HS-5 (cell line): Measurements from ENCODE around the gene TAGLN2.

Source experiments
- DNase-seq: peaks from one replicate; pipeline ENCODE4 v3.0.0-alpha.2; 2012; ENCODE audit warnings: low read depth

TAGLN2 gene

DNA sequence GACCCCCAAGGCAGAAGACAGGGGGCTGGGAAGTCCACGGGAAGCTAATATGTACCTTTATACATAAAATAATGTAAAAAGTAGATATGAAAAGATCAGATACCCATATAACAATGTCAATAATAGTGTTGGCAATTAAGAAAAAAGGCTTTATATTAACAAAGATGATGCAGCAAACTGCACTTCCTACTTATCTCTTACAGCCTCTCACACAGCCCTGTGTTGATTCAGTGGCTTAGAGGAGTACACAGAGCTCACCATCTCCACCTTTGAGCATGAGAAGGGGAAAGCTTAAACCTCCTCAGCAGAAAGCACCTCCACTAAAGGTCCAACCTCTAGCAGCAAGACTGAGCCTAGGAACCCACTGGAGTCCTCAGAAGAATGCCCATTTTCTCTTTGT lies 55.7 kb downstream of the TAGLN2 start:
- DNase-seq: no peak

DNA sequence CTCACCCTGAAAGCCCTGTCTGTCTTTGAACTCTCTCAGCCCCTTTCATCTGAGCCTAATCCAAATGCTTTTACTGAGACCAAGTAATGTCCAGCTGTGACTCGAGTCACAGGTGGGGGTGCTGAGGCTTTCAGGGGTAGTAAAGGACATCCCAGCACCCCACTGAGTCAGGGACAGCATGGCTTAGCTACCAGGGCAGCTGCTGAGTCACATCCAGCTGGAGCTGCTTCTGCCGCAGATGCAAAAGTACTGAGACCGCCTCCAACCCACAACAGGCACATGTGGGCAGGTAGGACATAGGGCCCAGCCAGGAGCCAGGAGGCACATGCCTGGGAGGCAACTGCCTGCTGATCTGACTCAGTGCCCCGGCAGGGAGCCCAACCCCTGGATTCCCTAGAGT lies 56.1 kb downstream of the TAGLN2 start:
- no peak for DNase-seq

DNA sequence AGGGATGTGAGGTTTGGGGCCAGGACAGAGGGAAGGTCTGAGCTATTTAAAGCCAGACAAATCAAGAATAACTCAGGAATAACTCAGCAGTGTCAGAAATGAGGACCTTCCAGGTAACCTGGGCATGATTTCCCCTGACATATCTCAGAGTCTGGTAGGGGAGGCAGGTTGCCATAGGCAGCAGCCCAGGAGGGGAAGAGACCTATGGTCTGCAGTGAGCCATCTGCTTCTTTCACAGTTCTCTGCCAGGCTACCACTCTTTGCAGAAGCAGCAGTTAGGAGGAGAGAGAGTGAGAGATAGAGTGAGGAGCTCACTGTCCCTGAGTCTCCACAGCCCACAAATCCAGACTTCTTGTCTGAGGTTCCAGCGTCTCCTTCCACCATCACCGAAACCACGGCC lies 56.5 kb downstream of the TAGLN2 start:
- no peak for DNase-seq
